HCT116 (cell line): Measurements from ENCODE around the gene XG.
"Not testable (repeated sequence)": the region's sequence is repeated elsewhere in the genome, so short reads cannot be mapped to it uniquely, and the experiment has no call there.

ENCODE experiments used
- ATF3 ChIP-seq: IDR thresholded peaks from 2 replicates; pipeline ENCODE4 v1.6.1; 2012
- CTCF ChIP-seq, 3 experiments: fragments of 200-600 bp in 1 of 3; sonication (generic) in 1 of 3; IDR thresholded peaks in 2 of 3; conservative IDR thresholded peaks in 1 of 3; 2 replicates each; pipeline ENCODE4 v1.5.1; 2012 to 2017; ENCODE audit warnings: low read depth in 2 of 3, low read length in 2 of 3, antibody characterized with exemption in 1 of 3, borderline replicate concordance in 1 of 3, control low read depth in 1 of 3, mild to moderate bottlenecking in 1 of 3, mixed read lengths in 1 of 3, mixed run types in 1 of 3, moderate library complexity in 1 of 3; ENCODE audit not compliant: insufficient read depth in 1 of 3
- EZH2 ChIP-seq: fragments of 200-600 bp; sonication (generic); IDR thresholded peaks from 2 replicates; pipeline ENCODE4 v1.6.1; 2017; ENCODE audit warnings: antibody characterized with exemption, mixed run types
- EZH2phosphoT487 ChIP-seq: fragments of 200-600 bp; IDR thresholded peaks from 2 replicates; pipeline ENCODE4 v1.6.1; 2018; ENCODE audit warnings: antibody characterized with exemption, borderline replicate concordance
- MAX ChIP-seq: IDR thresholded peaks from 2 replicates; pipeline ENCODE4 v1.6.1; 2012
- POLR2A ChIP-seq: IDR thresholded peaks from 2 replicates; pipeline ENCODE4 v1.7.0; 2011; ENCODE audit warnings: borderline replicate concordance; ENCODE audit not compliant: insufficient read depth, insufficient read length; ENCODE audit errors: extremely low read depth
- RAD21 ChIP-seq: IDR thresholded peaks from 2 replicates; pipeline ENCODE4 v1.6.1; 2012; ENCODE audit warnings: low read depth, mild to moderate bottlenecking
- REST ChIP-seq: IDR thresholded peaks from 2 replicates; pipeline ENCODE4 v1.6.1; 2012; ENCODE audit warnings: low read depth
- SP1 ChIP-seq: IDR thresholded peaks from 2 replicates; pipeline ENCODE4 v1.6.1; 2012; ENCODE audit warnings: low read depth
- YY1 ChIP-seq: IDR thresholded peaks from 2 replicates; pipeline ENCODE4 v1.6.1; 2011; ENCODE audit warnings: low read length, low read depth, moderate library complexity, mild to moderate bottlenecking; ENCODE audit not compliant: insufficient replicate concordance; ENCODE audit errors: extremely low read depth
- ZBTB33 ChIP-seq: IDR thresholded peaks from 2 replicates; pipeline ENCODE4 v1.6.1; 2011; ENCODE audit warnings: mild to moderate bottlenecking, low read length, moderate library complexity; ENCODE audit not compliant: insufficient replicate concordance; ENCODE audit errors: extremely low read depth
- ZFX ChIP-seq: fragments of 450-650 bp; IDR thresholded peaks from 2 replicates; pipeline ENCODE4 v1.6.1; 2017
- ZNF274 ChIP-seq: fragments of 200-500 bp; sonication (Bioruptor generic); IDR thresholded peaks from 2 replicates; pipeline ENCODE4 v1.6.1; 2014; ENCODE audit warnings: mild to moderate bottlenecking, low read depth, low read length, inconsistent platforms

- not testable (repeated sequence) for TF ChIP-seq EZH2; EZH2phosphoT487; CTCF (IDR thresholded peaks at IDR 0.05 in 2 of 3, conservative IDR thresholded peaks at IDR 0.05 in 1 of 3; ENCODE audit: borderline replicate concordance in 1 of 3, insufficient read depth in 1 of 3, low read depth in 2 of 3, low read length in 2 of 3); POLR2A; YY1; RAD21; REST; MAX; ATF3; ZFX; ZBTB33; SP1; ZNF274
Observed at GRCh38 chrX:2751874-2752300, at the start of gene XG.
